BLaER1 (cell line): ENCODE results near the gene KRI1.

ENCODE experiments used
- H3K27ac ChIP-seq: shearing (Covaris generic); formaldehyde crosslinking; 2 replicates; pipeline ENCODE4 v1.8.1; 2022
- H3K27me3 ChIP-seq: shearing (Covaris generic); formaldehyde crosslinking; 2 replicates; pipeline ENCODE4 v1.8.1; 2022
- H3K36me3 ChIP-seq: shearing (Covaris generic); formaldehyde crosslinking; 2 replicates; pipeline ENCODE4 v1.8.1; 2022
- H3K4me1 ChIP-seq: shearing (Covaris generic); formaldehyde crosslinking; 2 replicates; pipeline ENCODE4 v1.8.1; 2022
- H3K4me2 ChIP-seq: shearing (Covaris generic); formaldehyde crosslinking; 2 replicates; pipeline ENCODE4 v1.8.1; 2022
- H3K4me3 ChIP-seq: shearing (Covaris generic); formaldehyde crosslinking; 2 replicates; pipeline ENCODE4 v1.8.1; 2022
- H3K9ac ChIP-seq: shearing (Covaris generic); formaldehyde crosslinking; 2 replicates; pipeline ENCODE4 v1.8.1; 2022
- H3K9me3 ChIP-seq: shearing (Covaris generic); formaldehyde crosslinking; 2 replicates; pipeline ENCODE4 v1.8.1; 2022
- H4K20me1 ChIP-seq: shearing (Covaris generic); formaldehyde crosslinking; 2 replicates; pipeline ENCODE4 v1.8.1; 2022
- Cebpa-rat ChIP-seq: shearing (Covaris generic); IDR thresholded peaks from 2 replicates; pipeline ENCODE4 v1.8.1; 2022

KRI1 gene

DNA sequence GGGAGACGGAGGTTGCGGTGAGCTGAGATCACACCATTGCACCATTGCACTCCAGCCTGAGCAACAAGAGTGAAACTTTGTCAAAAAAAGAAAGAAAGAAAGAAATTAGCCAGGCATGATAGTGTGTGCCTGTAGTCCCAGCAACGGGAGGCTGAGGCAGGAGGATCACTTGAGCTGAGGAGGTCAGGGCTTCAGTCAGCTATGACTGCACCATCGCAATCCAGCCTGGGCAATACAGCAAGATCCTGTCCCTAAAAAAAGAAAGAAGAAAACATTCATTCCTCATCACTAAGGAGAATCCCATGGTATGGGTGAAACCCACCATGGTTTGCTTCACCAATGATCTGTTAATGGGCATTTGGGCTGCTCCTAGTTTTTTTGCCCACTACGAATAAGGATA, 34.3 kb upstream of the KRI1 start:
- no peak overlapping the region for H3K27ac ChIP-seq
- no peak overlapping the region for H3K4me3 ChIP-seq
- no peaks in the 10 kb centered on the region for H3K27me3 ChIP-seq
- H3K4me1 ChIP-seq = peaks cover 75% of the 10 kb centered on the region
- peak overlapping the region; percentile 12; the same call in 1 of the 2 replicates for H3K4me2 ChIP-seq
- TF ChIP-seq Cebpa-rat = no peak
- peaks cover 18% of the 10 kb centered on the region for H4K20me1 ChIP-seq
- H3K9me3 ChIP-seq = no peaks in the 10 kb centered on the region
- no peak overlapping the region for H3K9ac ChIP-seq
- H3K36me3 ChIP-seq = no peaks in the 10 kb centered on the region

DNA sequence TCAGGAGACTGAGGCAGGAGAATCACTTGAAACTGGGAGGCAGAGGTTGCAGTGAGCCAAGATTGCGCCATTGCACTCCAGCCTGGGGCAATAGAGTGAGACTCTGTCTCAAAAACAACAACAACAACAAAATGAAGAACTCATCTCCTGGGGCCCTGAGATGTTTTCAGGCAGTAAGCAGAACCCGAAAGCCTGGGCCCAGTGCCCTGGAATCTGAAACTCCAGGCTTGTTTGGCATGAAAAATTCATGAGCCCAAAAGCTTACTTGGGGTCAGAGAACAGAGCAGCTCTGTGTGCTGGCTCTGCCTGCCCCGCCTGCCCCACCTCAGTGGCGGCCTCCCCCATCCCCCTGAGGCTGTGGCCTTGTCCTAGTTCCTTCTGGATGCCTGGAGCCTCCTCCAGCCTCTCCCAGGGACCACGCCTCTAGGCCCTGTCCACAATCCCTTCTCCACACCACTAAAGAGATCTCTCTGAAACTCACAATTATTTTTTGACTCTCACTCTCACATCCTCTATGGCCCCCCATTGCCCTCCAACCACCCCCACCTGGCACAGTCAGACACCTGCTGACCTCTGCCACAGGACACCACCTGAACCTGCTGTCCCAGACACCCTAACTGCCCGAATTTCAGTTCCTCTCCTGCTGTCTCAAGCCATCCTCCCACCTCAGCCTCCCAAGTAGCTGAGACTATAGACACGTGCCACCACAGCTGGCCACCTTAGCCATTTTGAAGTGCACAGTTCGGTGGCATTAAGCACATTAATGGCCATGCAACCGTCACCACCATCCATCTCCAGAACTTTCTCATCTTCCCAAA, 28.2 kb upstream of the KRI1 start:
- 0 out of 2 replicates have a peak overlapping the region, but pooled peaks have one; percentile 28 for H3K27ac ChIP-seq
- H3K36me3 ChIP-seq = no peaks in the 10 kb centered on the region
- no peak overlapping the region for H3K9ac ChIP-seq
- no peak overlapping the region for H3K4me3 ChIP-seq
- H3K9me3 ChIP-seq = no peaks in the 10 kb centered on the region
- H4K20me1 ChIP-seq = no peaks in the 10 kb centered on the region
- peaks cover 67% of the 10 kb centered on the region for H3K4me1 ChIP-seq
- H3K27me3 ChIP-seq = no peaks in the 10 kb centered on the region
- TF ChIP-seq Cebpa-rat = no peak
- peak overlapping the region; percentile 39 for H3K4me2 ChIP-seq

DNA sequence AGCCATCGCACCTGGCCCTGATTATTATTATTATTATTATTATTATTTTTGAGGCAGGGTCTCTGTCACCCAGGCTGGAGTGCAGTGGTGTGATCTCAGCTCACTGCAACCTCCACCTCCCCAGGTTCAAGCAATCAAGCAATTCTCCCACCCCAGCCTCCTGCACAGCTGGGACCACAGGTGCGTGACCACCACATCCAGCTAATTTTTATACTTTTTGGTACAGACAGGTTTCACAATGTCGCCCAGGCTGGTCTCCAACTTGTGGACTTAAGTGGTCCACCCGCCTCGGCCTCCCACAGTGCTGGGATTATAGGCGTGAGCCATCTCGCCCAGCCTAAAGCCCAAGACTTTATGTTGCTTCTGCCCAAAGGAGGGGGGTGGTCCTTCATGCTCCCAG, 27.3 kb upstream of the KRI1 start:
- H4K20me1 ChIP-seq = no peaks in the 10 kb centered on the region
- H3K36me3 ChIP-seq = no peaks in the 10 kb centered on the region
- no peak overlapping the region for H3K4me3 ChIP-seq
- no peak for TF ChIP-seq Cebpa-rat
- no peaks in the 10 kb centered on the region for H3K27me3 ChIP-seq
- H3K4me1 ChIP-seq = peaks cover 59% of the 10 kb centered on the region
- no peaks in the 10 kb centered on the region for H3K9me3 ChIP-seq
- H3K9ac ChIP-seq = no peak overlapping the region
- H3K4me2 ChIP-seq = peak overlapping the region; percentile 39
- H3K27ac ChIP-seq = no peak overlapping the region

DNA sequence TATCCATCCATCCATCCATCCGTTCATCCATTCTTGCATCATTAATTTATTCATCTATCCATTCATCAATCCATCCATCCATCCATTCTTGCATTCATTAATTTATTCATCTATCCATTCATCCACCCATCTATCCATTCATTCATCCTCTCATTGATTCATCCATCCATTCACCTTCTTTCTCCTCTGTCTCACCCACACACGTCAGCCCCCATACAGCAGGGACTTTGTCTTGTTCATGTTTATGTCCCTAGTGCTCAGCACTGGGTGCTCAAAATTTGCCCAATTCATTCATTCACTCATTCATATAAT, 22.0 kb upstream of the KRI1 start:
- no peak for TF ChIP-seq Cebpa-rat
- Histone ChIP-seq H3K4me1 (peaks cover 25% of the 10 kb centered on the region), H3K4me2 (no peak overlapping the region), H3K27me3 (no peaks in the 10 kb centered on the region), H3K4me3 (no peak overlapping the region), H4K20me1 (no peaks in the 10 kb centered on the region), H3K27ac (no peak overlapping the region), H3K36me3 (no peaks in the 10 kb centered on the region), H3K9ac (no peak overlapping the region), H3K9me3 (no peaks in the 10 kb centered on the region)

DNA sequence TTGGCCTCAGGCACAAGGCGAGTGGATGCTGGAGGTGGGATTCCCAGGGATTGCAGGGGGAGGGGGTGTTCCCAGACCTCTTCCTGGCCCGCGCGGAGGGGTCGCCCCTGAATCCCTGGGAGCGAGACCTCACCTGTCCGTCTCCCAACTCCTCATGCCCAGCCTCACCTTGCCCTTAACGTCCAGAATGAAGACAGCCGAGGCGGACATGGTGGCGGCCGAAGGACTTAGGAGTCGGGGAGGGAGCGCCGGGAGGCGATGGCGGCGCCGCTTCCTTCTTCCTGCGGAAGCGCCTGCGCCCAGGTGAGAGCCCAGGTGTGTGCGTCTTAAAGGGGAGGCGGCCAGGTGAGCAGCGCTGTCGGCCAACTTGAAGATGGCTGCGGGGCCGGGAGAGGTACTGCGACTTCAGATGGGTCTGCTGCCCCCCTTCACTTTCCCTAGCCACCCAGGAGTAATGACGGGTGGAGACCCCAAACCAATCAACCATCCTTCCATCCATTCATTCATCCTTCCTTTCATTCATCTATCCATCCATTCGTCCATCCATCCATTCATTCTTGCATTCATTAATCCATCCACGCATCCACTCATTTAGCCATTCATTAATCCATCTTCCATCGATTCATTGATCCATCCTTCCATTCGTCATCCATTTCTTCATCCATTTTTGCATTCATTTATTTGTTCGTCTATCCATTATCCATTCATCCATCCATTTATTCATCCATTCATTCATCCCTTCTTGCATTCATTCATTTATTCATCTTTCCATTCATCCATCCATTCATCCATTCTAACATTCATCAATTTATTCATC, 21.4 kb upstream of the KRI1 start, which contains the start of gene AP1M2:
Gene AP1M2 (minus strand): TSS at position 291 of the 817 bp plus-strand sequence. CDS start 81 bp downstream, at position 210.
- Histone ChIP-seq H3K9ac (no peak within 1 kb of the TSS), H3K4me3 (no peak within 1 kb of the TSS)

DNA sequence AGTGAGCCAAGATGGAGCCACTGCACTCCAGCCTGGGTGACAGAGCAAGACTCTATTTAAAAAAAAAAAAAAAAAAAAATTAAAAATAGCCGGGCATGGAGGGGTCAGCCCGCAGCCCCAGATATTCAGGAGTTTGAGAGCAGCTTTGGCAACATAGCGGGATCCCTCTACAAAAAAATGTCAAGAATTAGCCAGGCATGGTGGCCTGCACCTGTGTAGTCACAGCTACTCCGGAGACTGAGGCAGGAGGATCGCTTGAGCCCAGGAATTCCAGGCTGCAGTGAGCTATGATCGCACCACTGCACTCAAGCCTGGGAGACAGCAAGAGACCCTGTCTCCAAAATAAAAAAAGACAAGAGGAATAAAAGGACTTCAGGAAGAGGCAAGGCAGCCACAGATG, 20.6 kb upstream of the KRI1 start:
- H3K9me3 ChIP-seq = no peaks in the 10 kb centered on the region
- no peak overlapping the region for H3K4me3 ChIP-seq
- no peaks in the 10 kb centered on the region for H3K36me3 ChIP-seq
- H3K4me2 ChIP-seq = no peak overlapping the region
- no peak for TF ChIP-seq Cebpa-rat
- H3K27me3 ChIP-seq = no peaks in the 10 kb centered on the region
- no peaks in the 10 kb centered on the region for H4K20me1 ChIP-seq
- no peak overlapping the region for H3K9ac ChIP-seq
- H3K27ac ChIP-seq = no peak overlapping the region
- H3K4me1 ChIP-seq = peaks cover 20% of the 10 kb centered on the region

More for the DNA sequence above, 21.4 kb upstream of the KRI1 start, which contains the start of gene AP1M2:
- Histone ChIP-seq H3K27me3 (no peaks in the 10 kb centered on the region), H3K27ac (no peak within 1 kb of the TSS), H3K36me3 (no peaks in the 10 kb centered on the region), H3K9me3 (no peaks in the 10 kb centered on the region), H3K4me2 (no peak within 1 kb of the TSS), H3K4me1 (peaks cover 20% of the 10 kb centered on the region), H4K20me1 (no peaks in the 10 kb centered on the region)
- no peak for TF ChIP-seq Cebpa-rat

DNA sequence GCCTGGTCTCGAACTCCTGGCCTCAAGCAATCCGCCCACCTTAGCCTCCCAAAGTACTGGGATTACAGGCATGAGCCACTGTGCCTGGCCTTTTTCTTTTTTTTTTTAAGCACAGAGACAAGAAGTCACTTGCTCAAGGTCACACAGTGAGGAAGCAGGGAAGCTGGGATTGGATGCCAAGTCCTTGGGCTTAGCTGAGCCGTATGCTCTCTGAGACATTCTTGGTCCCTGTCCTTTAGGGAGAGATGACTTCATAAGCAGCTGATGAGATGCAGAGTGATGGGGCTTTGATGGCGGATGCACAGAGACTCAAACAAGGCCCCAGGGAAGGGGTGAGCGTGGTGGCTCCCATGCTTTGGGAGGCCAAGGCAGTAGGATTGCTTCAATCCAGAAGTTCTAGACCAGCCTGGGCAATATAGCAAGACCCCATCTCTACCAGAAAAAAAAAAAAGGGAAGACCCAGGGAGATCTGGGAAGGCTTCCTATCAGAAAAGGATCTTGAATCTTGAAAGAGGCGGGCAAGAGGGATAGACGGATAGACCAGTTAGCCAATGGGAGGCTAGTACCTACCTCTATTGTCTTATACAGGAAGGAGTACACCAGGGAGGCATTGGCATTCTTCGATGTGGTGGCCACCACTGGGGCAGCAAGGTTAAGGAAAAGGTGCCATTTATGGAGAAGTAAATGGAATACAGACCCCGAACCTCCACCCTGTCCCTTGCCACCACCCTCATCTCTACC, 17.4 kb upstream of the KRI1 start:
- no peaks in the 10 kb centered on the region for H3K27me3 ChIP-seq
- no peaks in the 10 kb centered on the region for H4K20me1 ChIP-seq
- no peaks in the 10 kb centered on the region for H3K36me3 ChIP-seq
- H3K4me3 ChIP-seq = no peak overlapping the region
- H3K9me3 ChIP-seq = no peaks in the 10 kb centered on the region
- H3K27ac ChIP-seq = no peak overlapping the region
- no peak overlapping the region for H3K4me2 ChIP-seq
- no peak overlapping the region for H3K9ac ChIP-seq
- H3K4me1 ChIP-seq = peaks cover 20% of the 10 kb centered on the region
- no peak for TF ChIP-seq Cebpa-rat

DNA sequence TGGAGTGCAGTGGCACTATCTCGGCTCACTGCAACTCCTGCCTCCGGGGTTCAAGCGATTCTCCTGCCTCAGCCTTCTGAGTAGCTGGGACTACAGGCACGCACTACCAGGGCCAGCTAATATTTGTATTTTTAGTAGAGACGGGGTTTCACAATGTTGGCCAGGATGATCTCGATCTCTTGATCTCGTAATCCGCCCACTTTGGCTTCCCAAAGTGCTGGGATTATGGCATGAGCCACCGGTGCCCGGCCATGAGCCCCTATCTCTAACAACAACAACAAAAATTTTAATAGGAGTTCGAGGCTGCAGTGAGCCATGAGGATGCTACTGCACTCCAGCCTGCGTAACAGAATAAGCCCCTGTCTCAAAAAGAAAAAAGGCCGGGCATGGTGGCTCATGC, 16.3 kb upstream of the KRI1 start:
- no peak overlapping the region for H3K9ac ChIP-seq
- no peak overlapping the region for H3K27ac ChIP-seq
- no peaks in the 10 kb centered on the region for H3K9me3 ChIP-seq
- no peaks in the 10 kb centered on the region for H3K27me3 ChIP-seq
- no peaks in the 10 kb centered on the region for H3K36me3 ChIP-seq
- H3K4me1 ChIP-seq = peaks cover 20% of the 10 kb centered on the region
- no peak overlapping the region for H3K4me3 ChIP-seq
- no peak overlapping the region for H3K4me2 ChIP-seq
- no peaks in the 10 kb centered on the region for H4K20me1 ChIP-seq
- no peak for TF ChIP-seq Cebpa-rat

DNA sequence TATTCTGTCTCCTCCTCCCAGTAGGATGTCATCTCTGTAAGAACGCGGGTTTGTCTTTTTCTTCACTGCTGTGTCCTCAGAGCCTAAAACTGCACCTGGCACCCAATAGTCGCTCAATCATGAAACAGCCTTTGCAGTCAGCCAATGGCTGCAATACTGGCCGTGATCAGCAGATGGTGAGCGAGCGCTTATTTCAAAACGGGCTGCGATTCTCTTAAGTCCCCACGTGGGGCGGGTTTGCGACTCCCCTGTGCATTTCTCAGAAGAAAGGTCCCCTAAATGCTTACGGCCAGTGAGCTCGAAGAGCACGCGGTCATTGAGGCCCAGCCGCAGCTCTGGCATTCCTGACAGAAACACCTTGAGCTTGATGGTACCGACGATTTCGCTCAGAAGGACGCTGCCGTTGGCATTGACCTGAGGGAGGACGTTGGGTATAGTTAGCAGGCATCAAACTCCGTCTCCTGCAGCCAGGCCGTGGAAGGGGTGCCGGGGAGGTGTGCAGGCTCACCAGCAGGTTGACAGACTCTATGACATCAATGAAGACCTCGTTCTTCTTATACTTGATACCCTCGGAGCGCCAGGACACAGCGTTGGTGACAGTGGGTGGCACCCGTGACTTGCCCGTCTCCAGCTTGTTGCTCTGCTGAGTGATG, 15.3 kb upstream of the KRI1 start:
- Histone ChIP-seq H3K9me3 (no peaks in the 10 kb centered on the region), H4K20me1 (no peaks in the 10 kb centered on the region), H3K27me3 (no peaks in the 10 kb centered on the region), H3K27ac (no peak overlapping the region), H3K36me3 (no peaks in the 10 kb centered on the region), H3K9ac (no peak overlapping the region), H3K4me2 (peak overlapping the region; percentile 59), H3K4me1 (peaks cover 20% of the 10 kb centered on the region), H3K4me3 (no peak overlapping the region)
- no peak for TF ChIP-seq Cebpa-rat
